ENCODE data around the gene IFIT1B.
A peak's percentile ranks its signal among the peaks of the same experiment; 100 is the strongest.

IFIT1B gene

GRCh38 chr10:89413398-89413912, 35.6 kb downstream of the IFIT1B start:
- DNase-seq (ENCODE audit: low read depth in 2 of 2) = no peak

GRCh38 chr10:89414146-89414878, 36.5 kb downstream of the IFIT1B start, which contains the start of gene IFIT5:
IFIT5 (plus strand) TSS chr10:89414568; CDS start chr10:89414799, 231 bp downstream.
- DNase-seq (ENCODE audit: low read depth in 2 of 2) = peak; percentile 24 to 35

- no peak for DNase-seq (ENCODE audit: low read depth in 2 of 2)
Observed at GRCh38 chr10:89414879-89415821, 37.3 kb downstream of the IFIT1B start.

GRCh38 chr10:89416465-89416864, 38.6 kb downstream of the IFIT1B start:
- DNase-seq (ENCODE audit: low read depth in 2 of 2) = no peak

GRCh38 chr10:89419548-89419947, 41.7 kb downstream of the IFIT1B start:
- no peak for DNase-seq (ENCODE audit: low read depth in 2 of 2)

- no peak for DNase-seq (ENCODE audit: low read depth in 2 of 2)
Observed at GRCh38 chr10:89421018-89421476, 43.2 kb downstream of the IFIT1B start.

- DNase-seq (ENCODE audit: low read depth in 2 of 2) = no peak
Observed at GRCh38 chr10:89425000-89425399, 47.1 kb downstream of the IFIT1B start.

GRCh38 chr10:89426230-89426868, 48.5 kb downstream of the IFIT1B start:
- no peak for DNase-seq (ENCODE audit: low read depth in 2 of 2)

GRCh38 chr10:89427629-89428028, 49.8 kb downstream of the IFIT1B start:
- DNase-seq (ENCODE audit: low read depth in 2 of 2) = no peak

- DNase-seq (ENCODE audit: low read depth in 2 of 2) = no peak
Observed at GRCh38 chr10:89428877-89429276, 51.0 kb downstream of the IFIT1B start.

GRCh38 chr10:89431977-89432376, 54.1 kb downstream of the IFIT1B start:
- DNase-seq (ENCODE audit: low read depth in 2 of 2) = no peak

All from stimulated activated CD4-positive, alpha-beta T cell treated with anti-CD3 and anti-CD28 coated beads, Interleukin-15, amount 100 ng/mL, for 48 hours (primary cell).